Measurements from ENCODE around the gene OXCT2. TPM values are rescaled to one million over a fixed set of nuclear protein-coding genes. Genes with fewer than 3 reads are reported as not detected.
"Not testable (repeated sequence)": the region's sequence is repeated elsewhere in the genome, so short reads cannot be mapped to it uniquely, and the experiment has no call there.

The OXCT2 gene
- polyA plus RNA-seq, 1 of the 3 experiments (the other 2 are of a cell fraction) = 0.44 TPM

GRCh38 chr1:39764512-39764911 is 6.6 kb downstream of the OXCT2 start:
- H3K27me3 ChIP-seq (ENCODE audit: insufficient read depth); H3K9me2 ChIP-seq; H3K4me1 ChIP-seq (ENCODE audit: control insufficient read depth in 1 of 2, insufficient read depth in 2 of 2, low read depth in 1 of 2, low read length in 1 of 2); H3K4me2 ChIP-seq; H3K79me2 ChIP-seq (ENCODE audit: insufficient read depth); CTCF ChIA-PET; H2AFZ ChIP-seq (ENCODE audit: low read depth); DNase-seq; H4K20me1 ChIP-seq (ENCODE audit: insufficient read depth); H3K9me3 ChIP-seq; H3K36me3 ChIP-seq (replicated peaks in 1 of 2; ENCODE audit: control insufficient read depth in 1 of 2, insufficient read depth in 2 of 2, low read length in 1 of 2); H3K9ac ChIP-seq; H3F3A ChIP-seq (replicated peaks; ENCODE audit: insufficient read depth); H3K27ac ChIP-seq (ENCODE audit: low read depth in 2 of 2, low read length in 1 of 2); H3K4me3 ChIP-seq (ENCODE audit: low read depth in 2 of 2, low read length in 1 of 2); POLR2A ChIA-PET: not testable (repeated sequence)
- 86% methylated on average over 7 of the region's 19 CpGs for WGBS (ENCODE audit: low lambda C conversion rate)

GRCh38 chr1:39763619-39764374 is 7.4 kb downstream of the OXCT2 start:
- POLR2A ChIA-PET; H3K27me3 ChIP-seq (ENCODE audit: insufficient read depth); DNase-seq; H2AFZ ChIP-seq (ENCODE audit: low read depth); H3K4me3 ChIP-seq (ENCODE audit: low read depth in 2 of 2, low read length in 1 of 2); H3F3A ChIP-seq (replicated peaks; ENCODE audit: insufficient read depth); H3K9me2 ChIP-seq; H4K20me1 ChIP-seq (ENCODE audit: insufficient read depth); CTCF ChIA-PET; H3K9ac ChIP-seq; H3K27ac ChIP-seq (ENCODE audit: low read depth in 2 of 2, low read length in 1 of 2); H3K36me3 ChIP-seq (replicated peaks in 1 of 2; ENCODE audit: control insufficient read depth in 1 of 2, insufficient read depth in 2 of 2, low read length in 1 of 2); H3K9me3 ChIP-seq; H3K79me2 ChIP-seq (ENCODE audit: insufficient read depth); H3K4me2 ChIP-seq; H3K4me1 ChIP-seq (ENCODE audit: control insufficient read depth in 1 of 2, insufficient read depth in 2 of 2, low read depth in 1 of 2, low read length in 1 of 2): not testable (repeated sequence)
- WGBS (ENCODE audit: low lambda C conversion rate) = 80% methylated on average over 2 of the region's 18 CpGs

- Histone ChIP-seq H3K9me2 (no peaks in the 10 kb centered on the region), H3K4me1 (ENCODE audit: control insufficient read depth in 1 of 2, insufficient read depth in 2 of 2, low read depth in 1 of 2, low read length in 1 of 2) (no peaks in the 10 kb centered on the region), H3K79me2 (ENCODE audit: insufficient read depth) (no peaks in the 10 kb centered on the region), H3K27ac (ENCODE audit: low read depth in 2 of 2, low read length in 1 of 2) (no peak overlapping the region), H3K4me3 (ENCODE audit: low read depth in 2 of 2, low read length in 1 of 2) (no peak overlapping the region), H2AFZ (ENCODE audit: low read depth) (no peak overlapping the region), H3K4me2 (no peak overlapping the region), H3F3A (replicated peaks; ENCODE audit: insufficient read depth) (no peaks in the 10 kb centered on the region), H3K27me3 (ENCODE audit: insufficient read depth) (no peaks in the 10 kb centered on the region), H3K36me3 (replicated peaks in 1 of 2; ENCODE audit: control insufficient read depth in 1 of 2, insufficient read depth in 2 of 2, low read length in 1 of 2) (peaks cover 4 to 5% of the 10 kb centered on the region in 2 experiments), H4K20me1 (ENCODE audit: insufficient read depth) (no peaks in the 10 kb centered on the region), H3K9me3 (no peaks in the 10 kb centered on the region), H3K9ac (no peak overlapping the region)
- ChIA-PET POLR2A (no interaction called here), CTCF (no interaction called here)
- WGBS (ENCODE audit: low lambda C conversion rate) = 96% methylated on average over 21 of the region's 30 CpGs
- TF ChIP-seq CTCF (IDR thresholded peaks at IDR 0.05) (no peak), SIN3A (IDR thresholded peaks at IDR 0.05; ENCODE audit: borderline replicate concordance, low read depth, low read length) (no peak), YY1 (IDR thresholded peaks at IDR 0.05; ENCODE audit: low read depth) (no peak), MEF2A (IDR thresholded peaks at IDR 0.05; ENCODE audit: borderline replicate concordance, low read depth) (no peak), RCOR1 (IDR thresholded peaks at IDR 0.05; ENCODE audit: low read length) (no peak), MXI1 (IDR thresholded peaks at IDR 0.05; ENCODE audit: low read depth, low read length) (no peak), NFIC (IDR thresholded peaks at IDR 0.05; ENCODE audit: borderline replicate concordance) (no peak), ELF1 (IDR thresholded peaks at IDR 0.05) (no peak)
- no peak for DNase-seq
Measured at GRCh38 chr1:39762550-39763540, 8.3 kb downstream of the OXCT2 start.
